Activated naive CD8-positive, alpha-beta T cell treated with anti-CD3 and anti-CD28 coated beads for 36 hours (primary cell): ENCODE data around the gene BACE2. TPM values are rescaled to one million over a fixed set of nuclear protein-coding genes. Genes with fewer than 3 reads are reported as not detected.
A peak's percentile ranks its signal among the peaks of the same experiment; 100 is the strongest.

Experiments
- DNase-seq: peaks from one replicate; pipeline ENCODE4 v3.0.0; 2021
- H3K27ac Mint-ChIP-seq: one replicate; pipeline ENCODE4 v1.8.0; 2022; ENCODE audit warnings: mild to moderate bottlenecking, moderate library complexity, mixed read lengths
- H3K27me3 Mint-ChIP-seq: one replicate; pipeline ENCODE4 v1.8.0; 2022; ENCODE audit warnings: mild to moderate bottlenecking, mixed read lengths
- H3K36me3 Mint-ChIP-seq: one replicate; pipeline ENCODE4 v1.8.0; 2021; ENCODE audit warnings: mild to moderate bottlenecking, mixed read lengths
- H3K4me1 Mint-ChIP-seq: one replicate; pipeline ENCODE4 v1.8.0; 2021; ENCODE audit warnings: mixed read lengths
- H3K4me3 Mint-ChIP-seq: one replicate; pipeline ENCODE4 v1.8.0; 2022; ENCODE audit warnings: mild to moderate bottlenecking, moderate library complexity, mixed read lengths
- H3K9me3 Mint-ChIP-seq: one replicate; pipeline ENCODE4 v1.8.0; 2022; ENCODE audit warnings: mixed read lengths
- total RNA-seq, 2 experiments: library from RNA; stranded (reverse); gene quantifications; one replicate each; pipeline ENCODE4 v1.2.3, GENCODE V29; 2021

Gene BACE2
- total RNA-seq, 2 experiments from 2014 or later = 1.8 to 2.0 TPM

GRCh38 chr21:41164052-41164451 is 3.9 kb upstream of the BACE2 start:
- no peak overlapping the region for H3K4me3 Mint-ChIP-seq
- no peaks in the 10 kb centered on the region for H3K9me3 Mint-ChIP-seq
- no peak for DNase-seq
- no peaks in the 10 kb centered on the region for H3K36me3 Mint-ChIP-seq
- H3K4me1 Mint-ChIP-seq = peaks cover 1% of the 10 kb centered on the region
- H3K27me3 Mint-ChIP-seq = peaks cover 61% of the 10 kb centered on the region
- H3K27ac Mint-ChIP-seq = no peak overlapping the region

DNA sequence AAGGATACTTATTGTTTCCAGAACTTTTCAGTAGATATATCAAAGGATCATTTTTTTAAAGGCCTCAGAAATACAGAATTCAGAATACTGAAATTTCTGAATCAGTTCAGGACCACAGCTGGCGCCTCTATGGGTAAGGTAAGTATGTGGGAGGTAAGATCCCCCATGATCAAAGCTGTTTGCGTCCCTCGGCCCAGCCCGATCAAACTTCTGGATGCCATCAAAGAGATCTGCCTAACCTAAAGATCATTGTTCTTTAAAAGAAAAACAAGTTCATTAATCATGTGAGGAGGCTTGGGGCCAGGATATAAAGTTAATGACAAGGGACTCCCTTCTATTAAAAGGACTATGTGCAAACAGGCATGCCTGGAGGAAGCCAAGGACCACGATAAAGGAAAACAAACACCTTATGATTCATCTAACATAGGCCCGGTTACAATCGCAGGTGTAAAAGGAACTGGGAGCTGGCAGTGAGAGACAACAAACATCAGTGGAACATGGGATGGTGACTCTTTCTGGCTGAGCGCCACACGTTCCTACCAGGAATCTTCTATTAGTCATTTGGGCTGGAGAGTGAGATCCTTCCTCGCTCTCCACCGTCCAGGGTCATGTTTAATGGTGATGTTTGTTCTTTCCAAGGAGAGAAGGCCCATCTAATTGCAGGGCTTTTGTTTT is 2.8 kb upstream of the BACE2 start:
- Mint-ChIP-seq H3K4me3 (no peak overlapping the region), H3K27me3 (peaks cover 62% of the 10 kb centered on the region), H3K36me3 (no peaks in the 10 kb centered on the region), H3K9me3 (no peaks in the 10 kb centered on the region), H3K4me1 (peaks cover 5% of the 10 kb centered on the region), H3K27ac (no peak overlapping the region)
- no peak for DNase-seq

GRCh38 chr21:41166884-41167283 is 1.1 kb upstream of the BACE2 start:
- H3K36me3 Mint-ChIP-seq = no peaks in the 10 kb centered on the region
- H3K4me3 Mint-ChIP-seq = peak overlapping the region; percentile 54
- no peak for DNase-seq
- H3K27me3 Mint-ChIP-seq = peaks cover 68% of the 10 kb centered on the region
- H3K9me3 Mint-ChIP-seq = no peaks in the 10 kb centered on the region
- H3K27ac Mint-ChIP-seq = no peak overlapping the region
- peaks cover 5% of the 10 kb centered on the region for H3K4me1 Mint-ChIP-seq

GRCh38 chr21:41168391-41169257 is 664 bp downstream of the BACE2 start:
- DNase-seq = peak; percentile 4
- Mint-ChIP-seq H3K4me1 (peaks cover 5% of the 10 kb centered on the region), H3K9me3 (no peaks in the 10 kb centered on the region), H3K36me3 (no peaks in the 10 kb centered on the region), H3K4me3 (peak overlapping the region; percentile 67), H3K27ac (no peak overlapping the region), H3K27me3 (peaks cover 66% of the 10 kb centered on the region)

GRCh38 chr21:41169258-41169576 is 1.3 kb downstream of the BACE2 start:
- Mint-ChIP-seq H3K36me3 (no peaks in the 10 kb centered on the region), H3K4me3 (peak overlapping the region; percentile 67), H3K27ac (no peak overlapping the region), H3K27me3 (peaks cover 69% of the 10 kb centered on the region), H3K9me3 (no peaks in the 10 kb centered on the region), H3K4me1 (peaks cover 5% of the 10 kb centered on the region)
- DNase-seq = no peak

- no peak for DNase-seq
- Mint-ChIP-seq H3K36me3 (no peaks in the 10 kb centered on the region), H3K27ac (no peak overlapping the region), H3K27me3 (peaks cover 69% of the 10 kb centered on the region), H3K4me1 (peaks cover 5% of the 10 kb centered on the region), H3K4me3 (no peak overlapping the region), H3K9me3 (no peaks in the 10 kb centered on the region)
Observed at GRCh38 chr21:41169701-41170100, 1.7 kb downstream of the BACE2 start.

DNA sequence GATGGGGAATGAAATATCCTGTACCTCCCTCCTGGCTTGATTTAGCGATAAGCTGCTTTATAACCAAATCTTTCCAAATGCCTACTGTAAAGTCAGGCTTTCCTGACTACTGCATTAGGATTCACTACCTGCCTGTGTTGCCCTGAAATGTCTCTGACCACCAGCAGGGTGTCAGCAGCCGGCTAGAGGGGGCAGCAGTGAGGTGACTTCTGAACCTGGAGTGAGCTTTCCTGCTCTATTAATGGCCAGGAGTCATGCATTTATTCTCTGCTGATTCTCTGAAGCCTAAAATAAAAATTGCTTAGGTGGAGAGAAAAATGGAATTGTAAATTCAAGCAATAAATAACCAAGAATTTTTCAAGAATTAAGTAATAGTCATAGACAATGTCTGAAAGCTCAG is 2.5 kb downstream of the BACE2 start:
- DNase-seq = peak; percentile 22
- Mint-ChIP-seq H3K4me1 (peaks cover 5% of the 10 kb centered on the region), H3K36me3 (no peaks in the 10 kb centered on the region), H3K27ac (no peak overlapping the region), H3K4me3 (no peak overlapping the region), H3K9me3 (no peaks in the 10 kb centered on the region), H3K27me3 (peaks cover 67% of the 10 kb centered on the region)

- DNase-seq = no peak
- H3K36me3 Mint-ChIP-seq = no peaks in the 10 kb centered on the region
- peaks cover 61% of the 10 kb centered on the region for H3K27me3 Mint-ChIP-seq
- H3K4me1 Mint-ChIP-seq = peaks cover 5% of the 10 kb centered on the region
- H3K27ac Mint-ChIP-seq = no peak overlapping the region
- H3K4me3 Mint-ChIP-seq = no peak overlapping the region
- no peaks in the 10 kb centered on the region for H3K9me3 Mint-ChIP-seq
Observed at GRCh38 chr21:41170859-41171609, 3.1 kb downstream of the BACE2 start.

DNA sequence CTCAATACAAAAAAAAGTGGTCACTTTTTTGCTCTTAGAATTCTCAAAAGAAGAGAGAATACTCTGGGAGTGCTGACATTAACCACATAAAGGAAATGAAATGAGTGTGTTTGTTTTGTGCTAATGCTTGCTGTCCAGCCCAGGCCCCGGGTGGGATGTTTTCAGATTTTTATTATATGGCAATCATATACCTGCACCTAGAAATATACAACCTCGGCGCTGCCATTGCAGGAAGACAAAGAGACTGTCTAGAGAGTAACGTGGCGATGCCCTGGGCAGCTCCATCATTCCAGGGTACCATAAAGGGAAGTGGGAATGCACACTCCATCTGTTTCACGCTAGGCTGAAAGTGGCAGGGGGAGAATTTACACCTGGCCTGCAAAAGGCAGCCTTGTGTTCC is 7.1 kb downstream of the BACE2 start:
- H3K27ac Mint-ChIP-seq = no peak overlapping the region
- peaks cover 38% of the 10 kb centered on the region for H3K27me3 Mint-ChIP-seq
- no peaks in the 10 kb centered on the region for H3K4me1 Mint-ChIP-seq
- H3K36me3 Mint-ChIP-seq = no peaks in the 10 kb centered on the region
- no peak for DNase-seq
- no peak overlapping the region for H3K4me3 Mint-ChIP-seq
- H3K9me3 Mint-ChIP-seq = no peaks in the 10 kb centered on the region

DNA sequence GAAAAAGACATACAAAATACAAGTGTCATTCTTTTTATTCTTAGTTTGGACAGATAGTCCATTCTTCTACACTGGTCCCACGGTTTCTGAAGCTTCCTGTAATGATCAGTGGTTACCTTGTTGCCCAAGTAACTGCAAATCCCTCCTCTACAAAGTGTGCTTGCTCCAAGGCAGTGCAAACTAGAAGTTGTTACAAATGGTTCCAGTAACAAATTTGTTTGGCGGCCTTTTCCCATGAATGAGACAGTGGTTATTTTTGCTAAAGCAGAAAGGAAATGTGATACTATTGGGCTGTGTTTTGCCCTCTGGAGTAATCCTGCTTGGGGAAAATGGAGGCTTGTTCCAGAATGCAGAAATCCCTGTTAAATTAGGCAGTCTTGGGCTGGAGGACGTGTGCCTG is 8.9 kb downstream of the BACE2 start:
- Mint-ChIP-seq H3K9me3 (no peaks in the 10 kb centered on the region), H3K36me3 (no peaks in the 10 kb centered on the region), H3K27ac (no peak overlapping the region), H3K27me3 (peaks cover 31% of the 10 kb centered on the region), H3K4me1 (no peaks in the 10 kb centered on the region), H3K4me3 (no peak overlapping the region)
- no peak for DNase-seq

- Mint-ChIP-seq H3K27me3 (peaks cover 16% of the 10 kb centered on the region), H3K4me3 (no peak overlapping the region), H3K4me1 (no peaks in the 10 kb centered on the region), H3K36me3 (no peaks in the 10 kb centered on the region), H3K27ac (no peak overlapping the region), H3K9me3 (no peaks in the 10 kb centered on the region)
- no peak for DNase-seq
Observed at GRCh38 chr21:41180752-41181151, 12.8 kb downstream of the BACE2 start.

DNA sequence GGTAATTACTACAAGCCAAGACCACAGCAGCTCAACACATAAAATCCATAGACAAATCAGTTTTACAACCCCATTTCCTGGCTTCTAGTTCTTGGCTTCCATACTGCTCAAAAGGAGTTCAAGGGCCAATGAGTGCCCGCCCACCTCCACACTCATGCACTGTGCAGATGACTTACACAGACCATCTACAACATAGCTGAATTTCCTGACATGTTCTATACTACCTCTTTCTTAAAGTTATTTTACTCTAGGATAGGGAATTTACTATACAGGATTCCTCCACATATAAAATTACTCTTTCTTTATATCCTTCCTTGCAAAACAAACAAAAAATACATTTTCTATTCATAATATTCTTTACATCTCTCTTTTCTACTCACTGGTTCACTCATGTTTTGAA is 14.6 kb downstream of the BACE2 start:
- Mint-ChIP-seq H3K9me3 (no peaks in the 10 kb centered on the region), H3K27me3 (peaks cover 16% of the 10 kb centered on the region), H3K36me3 (no peaks in the 10 kb centered on the region), H3K4me3 (no peak overlapping the region), H3K27ac (no peak overlapping the region), H3K4me1 (no peaks in the 10 kb centered on the region)
- no peak for DNase-seq

DNA sequence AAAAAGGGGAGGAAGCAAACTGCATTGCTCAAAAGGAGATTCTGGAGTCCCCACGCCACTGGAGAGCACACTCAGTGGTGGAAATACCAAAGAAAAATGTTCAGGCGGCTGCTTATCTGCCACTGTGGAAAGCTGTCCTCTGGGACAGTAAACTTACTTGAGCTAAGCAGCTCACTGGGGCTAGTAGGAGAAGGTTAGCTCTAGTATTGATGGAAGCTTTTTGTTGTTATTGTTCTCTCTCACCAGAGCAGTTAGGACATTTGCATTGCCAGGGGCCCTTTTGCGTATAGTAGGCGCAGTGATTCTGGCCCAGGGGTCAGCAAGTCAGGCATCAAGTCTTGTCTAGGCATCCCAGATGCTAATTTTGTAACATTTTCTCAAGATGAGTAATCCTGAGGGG is 15.6 kb downstream of the BACE2 start:
- Mint-ChIP-seq H3K9me3 (no peaks in the 10 kb centered on the region), H3K27ac (no peak overlapping the region), H3K4me3 (no peak overlapping the region), H3K27me3 (peaks cover 16% of the 10 kb centered on the region), H3K4me1 (no peaks in the 10 kb centered on the region), H3K36me3 (no peaks in the 10 kb centered on the region)
- DNase-seq = no peak

- Mint-ChIP-seq H3K36me3 (no peaks in the 10 kb centered on the region), H3K27me3 (peaks cover 13% of the 10 kb centered on the region), H3K4me1 (no peaks in the 10 kb centered on the region), H3K27ac (no peak overlapping the region), H3K9me3 (peaks cover 8% of the 10 kb centered on the region), H3K4me3 (no peak overlapping the region)
- DNase-seq = no peak
Observed at GRCh38 chr21:41185802-41186201, 17.8 kb downstream of the BACE2 start.

GRCh38 chr21:41186755-41187536 is 19.0 kb downstream of the BACE2 start:
- H3K27me3 Mint-ChIP-seq = peaks cover 9% of the 10 kb centered on the region
- H3K4me3 Mint-ChIP-seq = no peak overlapping the region
- H3K36me3 Mint-ChIP-seq = no peaks in the 10 kb centered on the region
- H3K27ac Mint-ChIP-seq = no peak overlapping the region
- DNase-seq = no peak
- peaks cover 8% of the 10 kb centered on the region for H3K9me3 Mint-ChIP-seq
- H3K4me1 Mint-ChIP-seq = no peaks in the 10 kb centered on the region
